ENCODE data around the gene STON2. TPM values are rescaled to one million over a fixed set of nuclear protein-coding genes. Genes with fewer than 3 reads are reported as not detected.

STON2 gene
- total RNA-seq, 2 donors from 2014 or later = 6.6 to 16.6 TPM

- Histone ChIP-seq H3K27me3 (no peaks in the 10 kb centered on the region), H3K27ac (no peak overlapping the region), H3K9me3 (no peaks in the 10 kb centered on the region), H3K36me3 (replicated peaks in 1 of 2; ENCODE audit: insufficient read depth in 1 of 2, low read depth in 2 of 2) (no peaks in the 10 kb centered on the region), H3K4me1 (peaks cover 15% of the 10 kb centered on the region), H3K4me3 (no peak overlapping the region)
- ATAC-seq (no peak), DNase-seq (no peak)
- intact Hi-C loops (cut with DNase I) = no loop called here
- TF ChIP-seq CTCF (IDR thresholded peaks at IDR 0.05) (no peak), POLR2A (IDR thresholded peaks at IDR 0.05) (no peak)
- 49 to 59% methylated on average over 5 of the region's 5 CpGs for WGBS, 2 donors
These were observed 88.3 kb downstream of the STON2 start for GRCh38 chr14:81311778-81312177.

- no peak overlapping the region for H3K27ac ChIP-seq
These were observed 89.0 kb downstream of the STON2 start for GRCh38 chr14:81311141-81311540.

GRCh38 chr14:81310606-81311005, 89.5 kb downstream of the STON2 start:
- intact Hi-C loops (cut with DNase I) = no loop called here

More at GRCh38 chr14:81311141-81311540, 89.0 kb downstream of the STON2 start:
- no peak overlapping the region for H3K4me3 ChIP-seq
- no peak for ATAC-seq
- peaks cover 14% of the 10 kb centered on the region for H3K4me1 ChIP-seq
- WGBS, 2 donors = 48 to 54% methylated on average over 3 of the region's 3 CpGs
- H3K9me3 ChIP-seq = no peaks in the 10 kb centered on the region
- no peaks in the 10 kb centered on the region for H3K36me3 ChIP-seq (replicated peaks in 1 of 2; ENCODE audit: insufficient read depth in 1 of 2, low read depth in 2 of 2)
- intact Hi-C loops (cut with DNase I) = no loop called here
- no peak for TF ChIP-seq POLR2A (IDR thresholded peaks at IDR 0.05)
- no peak for TF ChIP-seq CTCF (IDR thresholded peaks at IDR 0.05)
- H3K27me3 ChIP-seq = no peaks in the 10 kb centered on the region
- no peak for DNase-seq

GRCh38 chr14:81309511-81309910, 90.6 kb downstream of the STON2 start:
- Histone ChIP-seq H3K27me3 (no peaks in the 10 kb centered on the region), H3K36me3 (replicated peaks in 1 of 2; ENCODE audit: insufficient read depth in 1 of 2, low read depth in 2 of 2) (no peaks in the 10 kb centered on the region), H3K27ac (no peak overlapping the region), H3K4me3 (no peak overlapping the region), H3K9me3 (no peaks in the 10 kb centered on the region), H3K4me1 (peaks cover 7% of the 10 kb centered on the region)
- intact Hi-C loops (cut with DNase I) = no loop called here
- WGBS, 2 donors = 88 to 94% methylated on average over 2 of the region's 2 CpGs
- ATAC-seq (no peak), DNase-seq (no peak)
- TF ChIP-seq CTCF (IDR thresholded peaks at IDR 0.05) (no peak), POLR2A (IDR thresholded peaks at IDR 0.05) (no peak)

More at GRCh38 chr14:81310606-81311005, 89.5 kb downstream of the STON2 start:
- TF ChIP-seq POLR2A (IDR thresholded peaks at IDR 0.05) = no peak
- Histone ChIP-seq H3K36me3 (replicated peaks in 1 of 2; ENCODE audit: insufficient read depth in 1 of 2, low read depth in 2 of 2) (no peaks in the 10 kb centered on the region), H3K27ac (no peak overlapping the region), H3K4me3 (no peak overlapping the region), H3K27me3 (no peaks in the 10 kb centered on the region), H3K4me1 (peaks cover 9% of the 10 kb centered on the region), H3K9me3 (no peaks in the 10 kb centered on the region)
- ATAC-seq (no peak), DNase-seq (no peak)
- 64 to 69% methylated on average over 4 of the region's 4 CpGs for WGBS, 2 donors

GRCh38 chr14:81305743-81306142, 94.4 kb downstream of the STON2 start:
- 86 to 89% methylated on average over 3 of the region's 3 CpGs for WGBS, 2 donors
- intact Hi-C loops (cut with DNase I) = no loop called here
- no peak for ATAC-seq

GRCh38 chr14:81305065-81305464, 95.1 kb downstream of the STON2 start:
- no peak for ATAC-seq
- H3K27me3 ChIP-seq = no peaks in the 10 kb centered on the region
- WGBS, 2 donors = 91 to 97% methylated on average over 4 of the region's 4 CpGs

More at GRCh38 chr14:81305743-81306142, 94.4 kb downstream of the STON2 start:
- no peak for TF ChIP-seq POLR2A (IDR thresholded peaks at IDR 0.05)
- no peak for DNase-seq
- Histone ChIP-seq H3K4me1 (peaks cover 17% of the 10 kb centered on the region), H3K27me3 (no peaks in the 10 kb centered on the region), H3K36me3 (replicated peaks in 1 of 2; ENCODE audit: insufficient read depth in 1 of 2, low read depth in 2 of 2) (no peaks in the 10 kb centered on the region), H3K4me3 (no peak overlapping the region), H3K9me3 (no peaks in the 10 kb centered on the region), H3K27ac (no peak overlapping the region)

More at GRCh38 chr14:81305065-81305464, 95.1 kb downstream of the STON2 start:
- DNase-seq = no peak
- Histone ChIP-seq H3K9me3 (no peaks in the 10 kb centered on the region), H3K4me1 (peaks cover 17% of the 10 kb centered on the region), H3K27ac (no peak overlapping the region), H3K4me3 (no peak overlapping the region), H3K36me3 (replicated peaks in 1 of 2; ENCODE audit: insufficient read depth in 1 of 2, low read depth in 2 of 2) (no peaks in the 10 kb centered on the region)
- TF ChIP-seq POLR2A (IDR thresholded peaks at IDR 0.05) (no peak), CTCF (IDR thresholded peaks at IDR 0.05) (no peak)
- intact Hi-C loops (cut with DNase I) = no loop called here

Measured in body of pancreas (tissue), 4 donors.